ENCODE data around the gene CTSW. TPM values are rescaled to one million over a fixed set of nuclear protein-coding genes. Genes with fewer than 3 reads are reported as not detected.
A peak's percentile ranks its signal among the peaks of the same experiment; 100 is the strongest.

Gene CTSW
- polyA plus RNA-seq, 1 of the 3 experiments (the other 2 are of a cell fraction): 0.49 TPM

- H3K4me2 ChIP-seq: no peak overlapping the region
- H3K27ac ChIP-seq (ENCODE audit: low read depth in 2 of 2, low read length in 1 of 2): no peak overlapping the region
- 67% methylated on average over 8 of the region's 8 CpGs for WGBS (ENCODE audit: low lambda C conversion rate)
- peaks cover 9% of the 10 kb centered on the region for H3K79me2 ChIP-seq (ENCODE audit: insufficient read depth)
- TF ChIP-seq ELF1 (IDR thresholded peaks at IDR 0.05) (no peak), FOXM1 (IDR thresholded peaks at IDR 0.05; ENCODE audit: low read depth) (no peak), USF1 (IDR thresholded peaks at IDR 0.05; ENCODE audit: borderline replicate concordance, low read depth) (no peak), YY1 (IDR thresholded peaks at IDR 0.05; ENCODE audit: low read depth) (no peak), NFIC (IDR thresholded peaks at IDR 0.05; ENCODE audit: borderline replicate concordance) (no peak), CHD2 (IDR thresholded peaks at IDR 0.05; ENCODE audit: low read length, partially characterized antibody) (no peak), EP300 (IDR thresholded peaks at IDR 0.05; ENCODE audit: borderline replicate concordance in 1 of 2, low read depth in 1 of 2, low read length in 1 of 2) (no peak), ZBTB33 (IDR thresholded peaks at IDR 0.05; ENCODE audit: borderline replicate concordance, low read depth) (no peak), MEF2A (IDR thresholded peaks at IDR 0.05; ENCODE audit: borderline replicate concordance, low read depth) (no peak), FOSL2 (IDR thresholded peaks at IDR 0.05; ENCODE audit: borderline replicate concordance, low read depth) (no peak), POLR2AphosphoS5 (IDR thresholded peaks at IDR 0.05; ENCODE audit: low read depth, low read length) (no peak), SMC3 (IDR thresholded peaks at IDR 0.05; ENCODE audit: low read depth, low read length) (no peak), RFX5 (IDR thresholded peaks at IDR 0.05; ENCODE audit: low read length) (no peak), CTCF (IDR thresholded peaks at IDR 0.05) (no peak), REST (IDR thresholded peaks at IDR 0.05; ENCODE audit: low read depth, low read length) (no peak), TEAD4 (IDR thresholded peaks at IDR 0.05; ENCODE audit: borderline replicate concordance, insufficient read depth) (no peak), TAF1 (IDR thresholded peaks at IDR 0.05; ENCODE audit: borderline replicate concordance, low read depth, low read length) (no peak), PBX3 (IDR thresholded peaks at IDR 0.05) (no peak), GABPA (IDR thresholded peaks at IDR 0.05; ENCODE audit: low read depth) (no peak)
- H3K9me2 ChIP-seq: no peaks in the 10 kb centered on the region
- ChIA-PET POLR2A (interaction anchor here (0.6 to 2.7 kb wide), 3 partner anchors 11 to 70 kb away, joined by 3 to 13 read pairs (median 3); partner anchors contain the start of gene MUS81), CTCF (interaction anchor here (1.3 to 5.3 kb wide), 6 partner anchors 11 to 138 kb away, joined by 3 to 30 read pairs (median 4); partner anchors contain the start of genes FIBP, KAT5 and MUS81)
- H3K4me1 ChIP-seq (ENCODE audit: control insufficient read depth in 1 of 2, insufficient read depth in 2 of 2, low read depth in 1 of 2, low read length in 1 of 2): peaks cover 0 to 7% of the 10 kb centered on the region in 2 experiments; a peak in 1 of 4 replicates
- H3K4me3 ChIP-seq (ENCODE audit: low read depth in 2 of 2, low read length in 1 of 2): no peak overlapping the region
- H2AFZ ChIP-seq (ENCODE audit: low read depth): no peak overlapping the region
- no peaks in the 10 kb centered on the region for H3K9me3 ChIP-seq
- peaks cover 24% of the 10 kb centered on the region for H4K20me1 ChIP-seq (ENCODE audit: insufficient read depth)
- H3K36me3 ChIP-seq (replicated peaks in 1 of 2; ENCODE audit: control insufficient read depth in 1 of 2, insufficient read depth in 2 of 2, low read length in 1 of 2): peaks cover 21 to 31% of the 10 kb centered on the region in 2 experiments
- no peaks in the 10 kb centered on the region for H3K27me3 ChIP-seq (ENCODE audit: insufficient read depth)
- DNase-seq: peak; percentile 12
- peaks cover 42% of the 10 kb centered on the region for H3F3A ChIP-seq (replicated peaks; ENCODE audit: insufficient read depth)
- no peak overlapping the region for H3K9ac ChIP-seq
Observed at GRCh38 chr11:65849366-65849765, 30.3 kb upstream of the CTSW start.

Measured in SK-N-SH (cell line).